K562 (cell line): ENCODE results near the gene SCFD1. TPM values are rescaled to one million over a fixed set of nuclear protein-coding genes. Genes with fewer than 3 reads are reported as not detected.
A peak's percentile ranks its signal among the peaks of the same experiment; 100 is the strongest.
"Not testable (repeated sequence)": the region's sequence is repeated elsewhere in the genome, so short reads cannot be mapped to it uniquely, and the experiment has no call there.

Source experiments
- ATAC-seq: fragments of 200-7000 bp; cut with Tn5 transposase; 3 replicates; pipeline ENCODE4 v1.9.1; 2020; ENCODE audit warnings: moderate library complexity
- BruUV-seq: library from RNA; stranded (reverse); fragments of 400-500 nt; replicated peaks from 2 replicates; lab custom pipeline; 2021; lab: Mats Ljungman, UMichigan
- CTCF ChIA-PET: fragments of 300-600 bp; formaldehyde crosslinking; extraction: SDS; loops from one replicate; lab custom pipeline; 2021; ENCODE audit warnings: low intra/inter-chr PET ratio; lab: Yijun Ruan, JAX
- POLR2A ChIA-PET: fragments of 300-600, 350-650 bp; sonication (Branson Sonifier 250); formaldehyde crosslinking; extraction: SDS; loops from one replicate; lab custom pipeline; 2021; ENCODE audit warnings: antibody characterized with exemption, inconsistent platforms; lab: Yijun Ruan, JAX
- DNase-seq, 4 experiments: peaks; one replicate each; pipeline versions ENCODE4 v3.0.0 to v3.0.0-alpha.2; 2011 to 2018; ENCODE audit warnings: low spot score in 3 of 4, mixed read lengths in 3 of 4; ENCODE audit errors: extremely low read depth in 1 of 4
- FAIRE-seq: peaks from 2 replicates; lab custom pipeline; 2011; peaks lifted over from hg19 to GRCh38; lab: Jason Lieb, UNC
- H2AFZ ChIP-seq: 2 replicates; pipeline ENCODE4 v1.6.0; 2011; ENCODE audit warnings: low read depth, low read length, control low read depth, inconsistent platforms
- H3K27ac ChIP-seq: fragments of 200-600 bp; 3 replicates; pipeline ENCODE4 v1.8.0; 2011; ENCODE audit warnings: low read depth, mild to moderate bottlenecking, control low read depth, inconsistent platforms, low read length, moderate library complexity, mixed read lengths; ENCODE audit errors: extremely low read depth
- H3K27me3 ChIP-seq, 2 experiments: fragments of 300-600 bp in 1 of 2; 2 replicates in 1 of 2; 3 replicates in 1 of 2; pipeline versions ENCODE4 v1.6.0 to v1.8.0; 2011; ENCODE audit warnings: inconsistent platforms in 2 of 2, low read length in 2 of 2, mild to moderate bottlenecking in 1 of 2, mixed read lengths in 1 of 2, moderate library complexity in 1 of 2; ENCODE audit not compliant: control insufficient read depth in 2 of 2, insufficient read depth in 2 of 2
- H3K36me3 ChIP-seq: fragments of 300-600 bp; 3 replicates; pipeline ENCODE4 v1.8.0; 2011; ENCODE audit warnings: mild to moderate bottlenecking, low read length, inconsistent platforms; ENCODE audit not compliant: control insufficient read depth, insufficient read depth
- H3K4me1 ChIP-seq, 2 experiments: fragments of 200-600 bp in 1 of 2; replicated peaks in 1 of 2; 2 replicates in 1 of 2; 3 replicates in 1 of 2; pipeline versions ENCODE4 v1.5.1 to v1.8.0; 2011; ENCODE audit warnings: inconsistent platforms in 2 of 2, low read length in 2 of 2, mild to moderate bottlenecking in 1 of 2, mixed read lengths in 1 of 2, moderate library complexity in 1 of 2; ENCODE audit not compliant: control insufficient read depth in 2 of 2, insufficient read depth in 2 of 2
- H3K4me2 ChIP-seq: 2 replicates; pipeline ENCODE4 v1.6.1; 2011; ENCODE audit warnings: low read length, control low read depth, inconsistent platforms, mixed read lengths; ENCODE audit not compliant: insufficient read depth
- H3K4me3 ChIP-seq: fragments of 200-600 bp; sonication (generic), shearing (Covaris generic); 2 replicates; pipeline ENCODE4 v1.5.1; 2016; ENCODE audit warnings: control low read depth, inconsistent platforms
- H3K79me2 ChIP-seq: fragments of 200-600 bp; 3 replicates; pipeline ENCODE4 v1.8.0; 2011; ENCODE audit warnings: low read length, inconsistent platforms; ENCODE audit not compliant: control insufficient read depth, insufficient read depth
- H3K9ac ChIP-seq, 2 experiments: 2 replicates each; pipeline versions ENCODE4 v1.6.0 to v1.6.1; 2011; ENCODE audit warnings: low read depth in 2 of 2, low read length in 2 of 2, control low read depth in 1 of 2, inconsistent platforms in 1 of 2, mild to moderate bottlenecking in 1 of 2, mixed read lengths in 1 of 2; ENCODE audit not compliant: insufficient read depth in 1 of 2
- H3K9me1 ChIP-seq: one replicate; pipeline ENCODE4 v1.6.0; 2011; ENCODE audit warnings: inconsistent platforms, mild to moderate bottlenecking, low read length, moderate library complexity; ENCODE audit not compliant: control insufficient read depth, insufficient read depth
- H3K9me3 ChIP-seq: replicated peaks from 2 replicates; pipeline ENCODE4 v1.5.1; 2011; ENCODE audit warnings: low read depth, low read length, inconsistent platforms; ENCODE audit not compliant: control insufficient read depth, insufficient read depth
- H4K20me1 ChIP-seq: replicated peaks from 2 replicates; pipeline ENCODE4 v1.6.1; 2011; ENCODE audit warnings: low read length, inconsistent platforms, mixed read lengths; ENCODE audit not compliant: control insufficient read depth, insufficient read depth
- CHD1 ChIP-seq: fragments of 200-600 bp; sonication (generic); IDR thresholded peaks from one replicate; pipeline ENCODE4 v1.6.1; 2012; ENCODE audit warnings: mild to moderate bottlenecking, moderate library complexity, low read length, inconsistent platforms
- DNMT1 ChIP-seq: fragments of 450-650 bp; IDR thresholded peaks from 2 replicates; pipeline ENCODE4 v1.6.1; 2016; ENCODE audit warnings: antibody characterized with exemption, mild to moderate bottlenecking
- NBN ChIP-seq: fragments of 450-650 bp; IDR thresholded peaks from 2 replicates; pipeline ENCODE4 v1.6.1; 2016; ENCODE audit warnings: low read depth, mild to moderate bottlenecking
- POLR2AphosphoS2 ChIP-seq: IDR thresholded peaks from 2 replicates; pipeline ENCODE4 v1.6.1; 2012; ENCODE audit warnings: low read length, improper control_type of control experiment
- SMARCC2 ChIP-seq: fragments of 450-650 bp; IDR thresholded peaks from 2 replicates; pipeline ENCODE4 v1.6.1; 2017; ENCODE audit warnings: antibody characterized with exemption, moderate library complexity, mild to moderate bottlenecking, low read depth
- ZC3H11A ChIP-seq: IDR thresholded peaks from 2 replicates; pipeline ENCODE4 v1.6.1; 2012; ENCODE audit warnings: low read depth, low read length, improper control_type of control experiment
- ZNF24 ChIP-seq: fragments of 450-650 bp; IDR thresholded peaks from 2 replicates; pipeline ENCODE4 v1.6.1; 2016
- WGBS: fragments of 100-300 bp; shearing (Covaris generic); methylation state at CpG from one replicate; pipeline ENCODE4 v1.1.6; 2016; ENCODE audit warnings: low coverage, mixed read lengths; ENCODE audit not compliant: insufficient coverage; ENCODE audit errors: missing lambda C conversion rate; 5-methylcytosine and 5-hydroxymethylcytosine counted together
- in situ Hi-C: fragments of 300-500 bp; cut with MboI; formaldehyde crosslinking; loops from 4 replicates; pipeline ENCODE4 v1.15.0; 2018; ENCODE audit warnings: inconsistent platforms, mixed read lengths
- intact Hi-C: fragments of 100-400 bp; cut with micrococcal nuclease; formaldehyde crosslinking; loops from 2 replicates; pipeline ENCODE4 v1.14.2; 2022
- polyA plus RNA-seq, 8 experiments: library from polyadenylated mRNA; depleted of rRNA in 4 of 8; stranded (reverse) in 5 of 8; unstranded in 3 of 8; fragments of >200 nt; fragmentation: Nextera tagmentation in 2 of 8; fragmentation: Illumina TruSeq in 1 of 8; extraction: Ambion mirVana in 2 of 8; extraction: Trizol in 1 of 8; gene quantifications; 2 replicates each; pipeline versions ENCODE4 v1.2.1 to v1.2.3, GENCODE V29; 2011 to 2014; ENCODE audit warnings: inconsistent platforms in 1 of 8, missing spikeins in 1 of 8
- total RNA-seq, 7 experiments: library from RNA; depleted of rRNA in 6 of 7; stranded (reverse); fragments of >200 nt in 6 of 7; fragmentation: Illumina TruSeq in 2 of 7; extraction: Trizol in 2 of 7; gene quantifications; 2 replicates each; pipeline versions ENCODE4 v1.2.1 to v1.2.3, GENCODE V29; 2011 to 2021; ENCODE audit warnings: low replicate concordance in 1 of 7
- TF ChIP-seq, protein P1 (sequence below): fragments of 250-450 bp; sonication (Bioruptor Pico); IDR thresholded peaks from 2 replicates; pipeline ENCODE4 v1.5.0; 2020; ENCODE audit warnings: mild to moderate bottlenecking, borderline replicate concordance
- TF ChIP-seq, protein P2 (sequence below): fragments of 450-650 bp; IDR thresholded peaks from 2 replicates; pipeline ENCODE4 v1.7.1; 2018; ENCODE audit warnings: mild to moderate bottlenecking, low read depth; ENCODE audit not compliant: partially characterized antibody

The SCFD1 gene
- total and polyA plus RNA-seq, 9 of the 15 experiments (the other 6 are each of a cell fraction or from before 2014, with no cell fraction given) = 48.9 to 112 (median 75.2) TPM

DNA sequence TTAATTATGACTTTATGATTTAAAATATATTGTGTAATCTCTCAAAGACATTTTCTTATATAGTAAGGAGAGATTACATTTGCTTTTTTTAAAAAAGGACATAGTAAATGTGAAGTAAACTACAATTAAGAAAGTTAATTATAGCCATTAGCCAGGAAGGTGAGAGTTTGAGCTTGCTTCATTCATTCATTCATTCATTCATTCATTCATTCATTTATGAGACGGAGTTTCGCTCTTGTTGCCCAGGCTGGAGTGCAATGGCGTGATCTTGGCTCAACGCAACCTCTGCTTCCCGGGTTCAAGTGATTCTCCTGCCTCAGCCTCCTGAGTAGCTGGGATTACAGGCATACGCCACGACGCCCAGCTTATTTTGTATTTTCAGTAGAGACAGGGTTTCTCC lies 17.4 kb upstream of the SCFD1 start:
- H4K20me1 ChIP-seq, H3K4me3 ChIP-seq, H3K27me3 ChIP-seq, H3K79me2 ChIP-seq, FAIRE-seq, in situ Hi-C loops, H3K9me1 ChIP-seq, ATAC-seq, H3K4me1 ChIP-seq, intact Hi-C loops, CTCF ChIA-PET, BruUV-seq, DNase-seq, H3K4me2 ChIP-seq, H3K27ac ChIP-seq, H2AFZ ChIP-seq, H3K9me3 ChIP-seq, H3K9ac ChIP-seq: not testable (repeated sequence)
- WGBS = 100% methylated on average over 6 of the region's 8 CpGs
- peaks cover 72% of the 10 kb centered on the region for H3K36me3 ChIP-seq
- TF ChIP-seq ZNF24 = peak; percentile 87
- POLR2A ChIA-PET = interaction anchor here (0.6 kb wide), 1 partner anchor 28 kb away, joined by 3 read pairs; no protein-coding TSS in a partner anchor

- no peaks in the 10 kb centered on the region for H3K9me3 ChIP-seq
- H2AFZ ChIP-seq = no peak overlapping the region
- ATAC-seq = no peak
- H3K4me2 ChIP-seq = no peak overlapping the region
- no peak overlapping the region for H3K27ac ChIP-seq
- H3K4me1 ChIP-seq = no peaks in the 10 kb centered on the region
- 100% methylated on average over 1 of the region's 1 CpG for WGBS
- H3K36me3 ChIP-seq = peaks cover 62% of the 10 kb centered on the region
- H3K4me3 ChIP-seq = no peak overlapping the region
- no peaks in the 10 kb centered on the region for H3K79me2 ChIP-seq
- no peaks in the 10 kb centered on the region for H4K20me1 ChIP-seq
- in situ Hi-C loops (no loop called here), intact Hi-C loops (no loop called here)
- DNase-seq = no peak
- ChIA-PET CTCF (interaction anchor here (0.5 kb wide), 1 partner anchor 1279 kb away, joined by 3 read pairs; no protein-coding TSS in a partner anchor), POLR2A (interaction anchor here (0.7 kb wide), 1 partner anchor 14 kb away, joined by 4 read pairs; no protein-coding TSS in a partner anchor)
- BruUV-seq = no TSS peak
- no peaks in the 10 kb centered on the region for H3K9me1 ChIP-seq
- no peaks in the 10 kb centered on the region for H3K27me3 ChIP-seq
- FAIRE-seq = no peak
- H3K9ac ChIP-seq = no peak overlapping the region
- TF ChIP-seq, protein P1, sequence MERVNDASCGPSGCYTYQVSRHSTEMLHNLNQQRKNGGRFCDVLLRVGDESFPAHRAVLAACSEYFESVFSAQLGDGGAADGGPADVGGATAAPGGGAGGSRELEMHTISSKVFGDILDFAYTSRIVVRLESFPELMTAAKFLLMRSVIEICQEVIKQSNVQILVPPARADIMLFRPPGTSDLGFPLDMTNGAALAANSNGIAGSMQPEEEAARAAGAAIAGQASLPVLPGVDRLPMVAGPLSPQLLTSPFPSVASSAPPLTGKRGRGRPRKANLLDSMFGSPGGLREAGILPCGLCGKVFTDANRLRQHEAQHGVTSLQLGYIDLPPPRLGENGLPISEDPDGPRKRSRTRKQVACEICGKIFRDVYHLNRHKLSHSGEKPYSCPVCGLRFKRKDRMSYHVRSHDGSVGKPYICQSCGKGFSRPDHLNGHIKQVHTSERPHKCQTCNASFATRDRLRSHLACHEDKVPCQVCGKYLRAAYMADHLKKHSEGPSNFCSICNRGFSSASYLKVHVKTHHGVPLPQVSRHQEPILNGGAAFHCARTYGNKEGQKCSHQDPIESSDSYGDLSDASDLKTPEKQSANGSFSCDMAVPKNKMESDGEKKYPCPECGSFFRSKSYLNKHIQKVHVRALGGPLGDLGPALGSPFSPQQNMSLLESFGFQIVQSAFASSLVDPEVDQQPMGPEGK = no peak
- no peak for TF ChIP-seq DNMT1
- no peak for TF ChIP-seq SMARCC2
- TF ChIP-seq, protein P2, sequence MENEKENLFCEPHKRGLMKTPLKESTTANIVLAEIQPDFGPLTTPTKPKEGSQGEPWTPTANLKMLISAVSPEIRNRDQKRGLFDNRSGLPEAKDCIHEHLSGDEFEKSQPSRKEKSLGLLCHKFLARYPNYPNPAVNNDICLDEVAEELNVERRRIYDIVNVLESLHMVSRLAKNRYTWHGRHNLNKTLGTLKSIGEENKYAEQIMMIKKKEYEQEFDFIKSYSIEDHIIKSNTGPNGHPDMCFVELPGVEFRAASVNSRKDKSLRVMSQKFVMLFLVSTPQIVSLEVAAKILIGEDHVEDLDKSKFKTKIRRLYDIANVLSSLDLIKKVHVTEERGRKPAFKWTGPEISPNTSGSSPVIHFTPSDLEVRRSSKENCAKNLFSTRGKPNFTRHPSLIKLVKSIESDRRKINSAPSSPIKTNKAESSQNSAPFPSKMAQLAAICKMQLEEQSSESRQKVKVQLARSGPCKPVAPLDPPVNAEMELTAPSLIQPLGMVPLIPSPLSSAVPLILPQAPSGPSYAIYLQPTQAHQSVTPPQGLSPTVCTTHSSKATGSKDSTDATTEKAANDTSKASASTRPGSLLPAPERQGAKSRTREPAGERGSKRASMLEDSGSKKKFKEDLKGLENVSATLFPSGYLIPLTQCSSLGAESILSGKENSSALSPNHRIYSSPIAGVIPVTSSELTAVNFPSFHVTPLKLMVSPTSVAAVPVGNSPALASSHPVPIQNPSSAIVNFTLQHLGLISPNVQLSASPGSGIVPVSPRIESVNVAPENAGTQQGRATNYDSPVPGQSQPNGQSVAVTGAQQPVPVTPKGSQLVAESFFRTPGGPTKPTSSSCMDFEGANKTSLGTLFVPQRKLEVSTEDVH = no peak
- TF ChIP-seq NBN = no peak
- TF ChIP-seq POLR2AphosphoS2 = no peak
- no peak for TF ChIP-seq CHD1
- TF ChIP-seq ZC3H11A = no peak
Observed at GRCh38 chr14:30607156-30607780, 14.9 kb upstream of the SCFD1 start.
